DMS79 (cell line): ENCODE data around the gene ZNF480.
"Not testable (repeated sequence)": the region's sequence is repeated elsewhere in the genome, so short reads cannot be mapped to it uniquely, and the experiment has no call there.

ENCODE experiments used
- DNase-seq: peaks from one replicate; lab custom pipeline; 2025; lab: John Stamatoyannopoulos, UW

The ZNF480 gene

DNA sequence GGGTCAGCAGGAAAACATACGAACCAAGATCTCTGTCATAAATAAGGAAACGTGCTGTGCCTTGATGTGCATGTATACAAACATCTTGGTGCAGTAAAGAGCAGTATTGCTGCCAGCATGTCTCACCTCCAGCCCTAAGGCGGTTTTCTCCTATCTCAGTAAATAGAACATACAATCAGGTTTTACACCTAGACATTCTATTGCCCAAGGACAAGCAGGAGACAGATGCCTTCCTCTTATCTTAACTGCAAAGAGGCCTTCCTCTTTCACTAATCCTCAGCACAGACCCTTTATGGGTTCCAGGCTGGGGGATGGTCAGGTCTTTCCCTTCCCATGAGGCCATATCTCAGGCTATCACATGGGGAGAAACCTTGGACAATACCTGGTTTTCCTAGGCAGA, 42.1 kb downstream of the ZNF480 start:
- not testable (repeated sequence) for DNase-seq

DNA sequence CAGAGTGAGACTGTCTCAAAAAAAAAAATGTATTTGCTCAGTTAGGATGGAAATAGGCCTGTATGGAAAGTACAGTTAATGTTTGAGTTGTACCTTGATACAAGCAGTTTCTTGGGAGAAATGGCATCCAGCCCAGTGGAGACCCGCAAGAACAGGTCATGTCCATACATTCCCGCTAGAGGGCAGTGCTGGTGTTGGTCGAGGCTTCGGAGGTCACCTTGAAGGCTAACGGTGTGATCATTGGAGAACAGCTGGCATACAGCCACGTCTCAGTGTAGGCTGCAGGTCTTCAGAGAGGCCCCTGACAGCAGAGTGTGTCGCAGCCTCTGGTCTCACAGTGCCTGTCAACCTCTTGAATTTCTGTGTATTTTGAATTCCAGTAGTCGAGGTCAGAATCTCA, 46.6 kb downstream of the ZNF480 start:
- DNase-seq: no peak

DNA sequence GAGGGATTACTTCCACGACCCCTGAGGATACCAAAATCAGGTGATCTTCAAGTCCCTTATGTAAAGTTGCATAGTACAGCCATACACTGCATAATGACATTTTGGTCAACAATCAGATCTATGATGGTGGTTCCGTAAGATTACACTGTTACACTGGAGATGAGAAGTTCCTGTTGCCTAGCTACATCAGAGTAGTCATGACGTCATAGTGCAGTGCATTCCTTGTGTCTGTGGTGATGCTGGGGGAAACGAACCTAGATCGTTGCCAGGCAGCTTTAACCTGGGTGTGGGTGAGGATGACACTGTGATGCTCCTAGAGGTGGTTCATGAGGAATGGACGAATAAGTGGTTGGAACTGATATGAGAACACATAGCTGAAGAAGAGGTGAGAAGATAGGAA, 48.2 kb downstream of the ZNF480 start:
- no peak for DNase-seq

DNA sequence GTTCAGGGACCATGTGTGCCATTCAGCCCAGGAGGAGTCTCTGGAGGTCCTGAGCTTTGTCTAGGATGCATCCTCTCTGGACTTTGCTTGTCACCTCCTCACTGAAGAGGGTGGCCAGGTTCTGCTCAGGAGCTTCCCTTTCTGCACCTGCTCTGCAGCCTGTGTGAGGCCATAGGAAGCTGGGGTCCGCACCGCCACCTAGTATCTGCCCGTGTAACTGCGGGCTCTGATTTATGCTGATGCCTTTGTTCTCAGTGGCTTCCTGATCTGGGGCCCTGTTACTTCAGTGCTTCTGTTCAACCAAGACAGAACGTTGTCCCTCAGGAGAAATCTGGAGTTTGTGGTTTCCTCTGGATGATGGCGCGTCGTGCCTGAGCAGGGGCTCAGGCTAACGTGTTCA, 54.5 kb downstream of the ZNF480 start:
- DNase-seq: no peak

DNA sequence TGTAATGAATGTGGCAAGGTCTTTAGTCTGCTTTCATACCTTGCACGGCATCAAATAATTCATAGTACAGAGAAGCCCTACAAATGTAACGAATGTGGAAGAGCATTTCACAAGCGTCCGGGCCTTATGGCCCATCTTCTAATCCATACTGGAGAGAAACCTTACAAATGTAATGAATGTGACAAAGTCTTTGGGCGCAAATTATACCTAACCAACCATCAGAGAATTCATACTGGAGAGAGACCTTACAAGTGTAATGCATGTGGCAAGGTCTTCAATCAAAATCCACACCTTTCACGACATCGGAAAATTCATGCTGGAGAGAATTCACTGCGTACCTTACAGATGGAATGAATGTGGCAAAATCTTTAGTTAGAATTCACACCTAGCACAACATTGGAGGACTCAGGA, 69.5 kb downstream of the ZNF480 start:
- no peak for DNase-seq

DNA sequence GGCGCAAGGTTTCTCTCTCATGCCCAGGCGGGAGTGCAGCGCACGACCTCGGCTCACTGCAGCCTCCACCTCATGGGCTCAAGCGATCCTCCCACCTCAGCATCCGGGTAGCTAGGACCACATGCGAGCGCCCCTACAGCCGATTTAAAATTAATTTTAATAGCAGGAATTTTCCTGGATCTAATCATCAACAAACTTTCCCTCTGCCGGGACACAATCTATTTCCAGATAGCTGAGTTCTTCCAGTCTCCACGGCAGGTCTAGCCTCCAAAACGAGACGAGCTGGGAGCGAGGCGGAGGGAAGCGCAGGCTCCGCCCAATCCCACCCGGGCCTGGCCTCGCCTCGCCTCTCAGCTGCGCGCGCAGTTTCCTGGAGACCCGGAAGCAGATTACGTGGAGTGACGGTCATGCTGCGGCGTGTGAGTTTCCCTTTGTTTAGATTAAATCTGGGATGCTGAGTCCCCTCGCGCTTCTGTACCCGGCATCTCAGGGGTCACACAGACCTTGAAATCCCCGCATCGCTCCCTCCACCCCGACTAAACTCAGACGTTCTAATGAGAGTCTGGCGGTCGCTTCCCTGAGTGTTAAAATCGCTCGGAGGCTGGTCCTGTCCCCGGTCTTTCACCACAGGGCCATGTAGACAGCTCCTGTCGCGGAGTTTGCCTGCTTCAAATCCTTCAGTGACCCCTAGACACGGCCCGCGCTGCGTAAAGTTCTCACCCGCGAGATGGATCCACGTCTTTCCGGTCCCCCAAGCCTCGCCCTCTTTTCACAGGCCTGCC, 72.8 kb downstream of the ZNF480 start, which contains the start of gene ZNF880:
Gene ZNF880 (plus strand): TSS at position 365 of the 782 bp plus-strand sequence. CDS start 43 bp downstream, at position 408.
- peak; percentile 85 for DNase-seq

DNA sequence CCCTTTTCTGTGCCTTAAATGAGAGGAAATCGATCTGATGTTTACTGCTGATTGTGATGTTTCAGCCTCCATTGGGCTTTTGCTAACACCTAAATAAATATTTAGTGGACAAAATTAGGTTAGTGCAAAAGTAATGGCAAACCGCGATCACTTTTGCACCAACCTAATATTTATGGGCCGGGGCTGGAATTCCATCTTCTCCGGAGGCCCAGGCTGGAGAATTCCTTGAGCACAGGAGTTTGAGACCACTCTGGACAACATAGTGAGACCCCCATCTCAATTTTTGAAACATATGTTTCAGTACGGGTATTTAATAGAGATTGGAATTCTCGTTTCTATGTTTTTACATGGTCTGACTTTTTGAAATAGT, 73.4 kb downstream of the ZNF480 start:
- no peak for DNase-seq
